ENCODE data around the gene CFAP54.

- TF ChIP-seq, protein P1, sequence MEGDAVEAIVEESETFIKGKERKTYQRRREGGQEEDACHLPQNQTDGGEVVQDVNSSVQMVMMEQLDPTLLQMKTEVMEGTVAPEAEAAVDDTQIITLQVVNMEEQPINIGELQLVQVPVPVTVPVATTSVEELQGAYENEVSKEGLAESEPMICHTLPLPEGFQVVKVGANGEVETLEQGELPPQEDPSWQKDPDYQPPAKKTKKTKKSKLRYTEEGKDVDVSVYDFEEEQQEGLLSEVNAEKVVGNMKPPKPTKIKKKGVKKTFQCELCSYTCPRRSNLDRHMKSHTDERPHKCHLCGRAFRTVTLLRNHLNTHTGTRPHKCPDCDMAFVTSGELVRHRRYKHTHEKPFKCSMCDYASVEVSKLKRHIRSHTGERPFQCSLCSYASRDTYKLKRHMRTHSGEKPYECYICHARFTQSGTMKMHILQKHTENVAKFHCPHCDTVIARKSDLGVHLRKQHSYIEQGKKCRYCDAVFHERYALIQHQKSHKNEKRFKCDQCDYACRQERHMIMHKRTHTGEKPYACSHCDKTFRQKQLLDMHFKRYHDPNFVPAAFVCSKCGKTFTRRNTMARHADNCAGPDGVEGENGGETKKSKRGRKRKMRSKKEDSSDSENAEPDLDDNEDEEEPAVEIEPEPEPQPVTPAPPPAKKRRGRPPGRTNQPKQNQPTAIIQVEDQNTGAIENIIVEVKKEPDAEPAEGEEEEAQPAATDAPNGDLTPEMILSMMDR (IDR thresholded peaks at IDR 0.05): no peak
- no peak for TF ChIP-seq POLR2AphosphoS5 (IDR thresholded peaks at IDR 0.05)
These were observed 40.5 kb downstream of the CFAP54 start for GRCh38 chr12:96529912-96530311.

Measured in upper lobe of left lung (tissue), 4 donors.